ENCODE data around the gene ACY1. TPM values are rescaled to one million over a fixed set of nuclear protein-coding genes. Genes with fewer than 3 reads are reported as not detected.

Gene ACY1
- total RNA-seq, 2 experiments from 2014 or later = 4.9 TPM

DNA sequence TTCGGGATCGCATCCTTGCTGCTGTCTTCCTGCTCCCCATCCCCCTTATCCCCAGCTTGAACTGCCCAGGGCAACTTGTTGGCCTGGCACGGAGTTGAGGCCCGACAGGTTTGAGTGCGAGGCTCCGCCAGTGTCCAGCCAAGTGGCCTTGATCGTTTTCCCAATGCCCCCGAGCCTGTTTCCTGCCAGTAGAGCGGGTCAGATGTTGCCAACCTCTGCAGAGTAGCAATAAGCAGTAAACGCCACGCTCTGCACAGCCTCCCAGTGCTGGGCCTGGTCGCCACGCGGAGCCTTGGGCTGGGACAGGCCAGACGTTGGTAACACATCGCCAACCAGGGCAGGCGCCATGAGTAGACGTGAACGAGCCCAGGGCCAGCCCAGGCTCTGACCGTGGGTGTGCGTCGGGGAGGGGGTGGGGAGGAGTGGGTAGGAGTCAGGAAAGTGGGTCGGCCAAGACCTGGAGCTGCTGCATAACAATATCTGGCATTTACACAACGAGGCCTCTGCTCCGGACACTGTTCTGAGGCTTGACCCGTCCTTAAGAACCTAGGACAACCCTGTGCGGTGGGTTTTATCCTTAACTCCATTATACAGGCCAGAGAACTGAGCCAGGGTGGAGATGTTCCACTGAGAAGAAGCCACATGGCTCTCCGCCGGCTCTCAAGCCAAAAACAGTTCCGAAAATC lies 8.9 kb upstream of the ACY1 start:
- ATAC-seq (ENCODE audit: poor library complexity) = peak; percentile 12
- peak overlapping the region; percentile 57 to 59 for H3K27ac ChIP-seq (ENCODE audit: low read depth in 1 of 2, low read length in 2 of 2)
- Mint-ChIP-seq H3K27me3 (no peaks in the 10 kb centered on the region), H3K36me3 (ENCODE audit: low read depth) (peaks cover 15% of the 10 kb centered on the region), H3K27ac (peak overlapping the region; percentile 92), H3K4me1 (ENCODE audit: low read depth) (peaks cover 45% of the 10 kb centered on the region), H3K4me3 (peak overlapping the region; percentile 97), H3K9me3 (no peaks in the 10 kb centered on the region)
- intact Hi-C loops (cut with DNase I, micrococcal nuclease) = loop anchor here (1.0 kb wide), 1 partner anchor 32 kb away; the partner anchor contains the start of gene PARP3 (in 2 of the 2)
- no peaks in the 10 kb centered on the region for H3K36me3 ChIP-seq (ENCODE audit: insufficient read depth, low read length)
- peak overlapping the region; percentile 63 for H3K4me3 ChIP-seq (ENCODE audit: low read length)
- H3K9me3 ChIP-seq (ENCODE audit: control insufficient read depth in 1 of 2, insufficient read depth in 1 of 2, low read length in 2 of 2) = no peaks in the 10 kb centered on the region
- CTCF ChIA-PET = interaction anchor here (0.6 to 4.7 kb wide), 17 partner anchors 9 to 474 kb away, joined by 3 to 46 read pairs (median 5); partner anchors contain the start of genes ACY1, DCAF1, DUSP7 and GPR62
- POLR2A ChIA-PET = interaction anchor here (0.8 to 2.9 kb wide), 15 partner anchors 8 to 474 kb away, joined by 3 to 33 read pairs (median 4); partner anchors contain the start of genes ACY1, DCAF1, GPR62 and PARP3
- DNase-seq = peak in 3 of 14 experiments; percentile 21 to 57 (median 42)
- H3K4me1 ChIP-seq (ENCODE audit: insufficient read depth, low read length) = peaks cover 60% of the 10 kb centered on the region
- TF ChIP-seq CTCF (IDR thresholded peaks at IDR 0.05) = peak; percentile 60
- no peaks in the 10 kb centered on the region for H3K27me3 ChIP-seq (ENCODE audit: control insufficient read depth in 1 of 2, insufficient read depth in 2 of 2, low read length in 2 of 2)

DNA sequence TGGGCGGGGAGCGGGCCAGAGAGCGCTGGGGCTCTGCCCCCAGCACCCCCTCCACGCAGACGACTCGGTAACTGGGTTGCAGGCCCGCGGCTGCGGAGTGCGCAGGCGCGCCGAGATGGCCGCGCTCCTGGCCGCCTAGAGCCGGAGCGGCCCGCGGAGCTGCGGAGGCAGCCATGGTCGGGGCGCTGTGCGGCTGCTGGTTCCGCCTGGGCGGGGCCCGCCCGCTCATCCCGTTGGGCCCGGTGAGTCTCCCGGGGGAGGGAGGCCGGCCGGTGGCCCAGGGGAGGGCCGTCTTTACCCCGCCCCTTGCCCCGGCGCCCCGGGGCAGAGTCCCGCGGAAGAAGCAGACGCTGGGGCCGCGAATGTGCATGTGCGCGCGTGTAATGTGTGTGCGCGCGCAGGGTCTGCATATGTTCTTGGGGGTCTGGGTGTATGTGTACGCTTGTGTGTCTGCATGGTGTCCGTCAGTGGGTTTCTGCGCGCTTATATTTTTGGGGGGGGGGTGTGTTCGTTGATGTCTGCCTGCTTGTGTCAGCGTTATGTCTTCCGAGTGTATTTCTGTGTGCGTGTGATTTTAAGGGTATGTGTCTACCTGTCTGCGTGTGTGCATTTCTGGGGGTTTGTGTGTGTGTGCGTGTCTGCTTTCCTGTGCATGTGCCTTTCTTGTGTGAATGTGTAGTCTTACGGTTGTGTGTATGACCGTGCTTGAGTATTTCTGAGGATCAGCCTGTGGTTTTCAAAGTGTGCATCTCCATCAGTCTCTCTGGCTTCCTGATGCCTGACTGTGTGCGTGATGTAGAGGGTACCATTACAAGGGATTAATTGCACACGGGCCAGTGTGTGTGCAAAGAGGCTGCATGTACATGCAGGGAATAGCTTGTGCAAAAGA lies 8.1 kb upstream of the ACY1 start, which contains the start of gene ABHD14A:
TSS of gene ABHD14A (plus strand) at position 102 of the 889 bp plus-strand sequence. CDS start at position 174, 72 bp downstream.
- H3K27me3 Mint-ChIP-seq = no peaks in the 10 kb centered on the region
- H3K36me3 ChIP-seq (ENCODE audit: insufficient read depth, low read length) = no peaks in the 10 kb centered on the region
- no peaks in the 10 kb centered on the region for H3K9me3 Mint-ChIP-seq
- H3K4me3 Mint-ChIP-seq = peak within 1 kb of the TSS; percentile 97
- peak; percentile 48 to 92 (median 67) for DNase-seq
- H3K4me3 ChIP-seq (ENCODE audit: low read length) = peak within 1 kb of the TSS; percentile 63
- H3K27ac ChIP-seq (ENCODE audit: low read depth in 1 of 2, low read length in 2 of 2) = peak within 1 kb of the TSS; percentile 57 to 79
- ChIA-PET POLR2A (interaction anchor here (0.7 to 2.9 kb wide), 6 partner anchors 7 to 82 kb away, joined by 3 to 33 read pairs (median 8); partner anchors contain the start of genes ACY1, PARP3, RPL29 and RRP9), CTCF (interaction anchor here (2.1 to 4.7 kb wide), 5 partner anchors 8 to 30 kb away, joined by 8 to 46 read pairs (median 14); partner anchors contain the start of genes ACY1 and RPL29)
- H3K36me3 Mint-ChIP-seq (ENCODE audit: low read depth) = peaks cover 15% of the 10 kb centered on the region
- intact Hi-C loops (cut with DNase I, micrococcal nuclease) = loop anchor here (1.0 kb wide), 2 partner anchors 20 to 33 kb away; partner anchors contain the start of genes PARP3 (in 2 of the 2) and RPL29 (in 1 of the 2)
- H3K27me3 ChIP-seq (ENCODE audit: control insufficient read depth in 1 of 2, insufficient read depth in 2 of 2, low read length in 2 of 2) = no peaks in the 10 kb centered on the region
- peak; percentile 67 for ATAC-seq (ENCODE audit: poor library complexity)
- peak within 1 kb of the TSS; percentile 92 for H3K27ac Mint-ChIP-seq
- peaks cover 61% of the 10 kb centered on the region for H3K4me1 ChIP-seq (ENCODE audit: insufficient read depth, low read length)
- H3K4me1 Mint-ChIP-seq (ENCODE audit: low read depth) = peaks cover 44% of the 10 kb centered on the region
- H3K9me3 ChIP-seq (ENCODE audit: control insufficient read depth in 1 of 2, insufficient read depth in 1 of 2, low read length in 2 of 2) = no peaks in the 10 kb centered on the region
- no peak for TF ChIP-seq CTCF (IDR thresholded peaks at IDR 0.05)
